ENCODE results near the gene PHC3.
"Not testable (repeated sequence)": the region's sequence is repeated elsewhere in the genome, so short reads cannot be mapped to it uniquely, and the experiment has no call there.

Gene PHC3

GRCh38 chr3:170128977-170129431 lies 52.5 kb downstream of the PHC3 start:
- FAIRE-seq (no peak), DNase-seq (ENCODE audit: low spot score) (peak; percentile 19)

- FAIRE-seq (no peak), DNase-seq (ENCODE audit: low spot score) (no peak)
Observed at GRCh38 chr3:170128259-170128976, 53.1 kb downstream of the PHC3 start.

DNA sequence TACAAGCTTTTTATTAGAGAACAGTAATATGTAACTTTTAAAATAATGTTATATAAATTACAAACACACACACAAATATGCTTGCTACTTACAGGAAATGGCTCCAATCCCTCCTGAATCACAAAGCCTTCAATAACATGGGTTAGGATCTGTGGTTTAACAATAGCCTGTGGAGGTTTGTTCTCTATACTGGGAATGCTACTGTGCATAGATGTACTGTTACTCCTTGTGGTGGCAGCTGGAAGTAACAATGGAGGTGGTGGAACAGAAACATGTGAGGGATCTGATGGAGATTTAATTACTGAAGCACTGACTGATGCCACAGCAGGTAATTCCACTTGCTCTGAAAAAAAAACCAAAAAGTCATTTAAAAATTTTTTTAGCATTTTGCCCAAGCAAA lies 64.4 kb downstream of the PHC3 start:
- no peak for FAIRE-seq
- no peak for DNase-seq (ENCODE audit: low spot score)

- FAIRE-seq = not testable (repeated sequence)
Observed at GRCh38 chr3:170114165-170114564, 67.4 kb downstream of the PHC3 start.

DNA sequence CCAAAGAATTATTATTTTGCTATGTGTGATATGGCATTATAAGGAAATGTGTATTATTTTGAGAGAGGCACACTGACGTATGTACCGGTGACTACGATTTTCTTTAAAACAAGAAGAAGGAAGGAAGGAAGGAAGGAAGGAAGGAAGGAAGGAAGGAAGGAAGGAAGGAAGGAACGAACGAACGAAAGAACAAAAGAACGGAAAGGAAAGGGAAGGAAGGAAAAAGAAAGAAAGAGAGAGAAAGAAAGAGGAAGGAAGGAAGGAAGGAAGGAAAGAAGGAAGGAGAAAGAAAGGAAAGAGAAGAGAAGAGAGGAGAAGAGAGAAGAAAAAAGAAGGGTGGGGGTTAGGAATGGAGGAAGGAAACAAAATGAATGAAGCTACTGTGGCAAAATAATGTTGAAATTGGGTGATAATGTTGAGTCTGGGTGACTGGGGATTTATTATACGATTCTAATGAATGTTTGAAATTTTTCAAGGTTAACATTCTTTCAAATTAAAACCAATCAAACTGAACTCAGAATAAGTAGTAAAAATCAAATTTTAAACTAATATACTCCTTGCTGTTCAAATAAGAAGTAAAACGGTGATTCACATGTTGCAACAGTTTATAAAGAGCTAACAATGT lies 70.3 kb downstream of the PHC3 start:
- DNase-seq (ENCODE audit: low spot score) = no peak
- FAIRE-seq = no peak

More at GRCh38 chr3:170114165-170114564, 67.4 kb downstream of the PHC3 start:
- not testable (repeated sequence) for DNase-seq (ENCODE audit: low spot score)

GRCh38 chr3:170109579-170110293 lies 71.8 kb downstream of the PHC3 start:
- DNase-seq (ENCODE audit: low spot score) = no peak
- FAIRE-seq = no peak

DNA sequence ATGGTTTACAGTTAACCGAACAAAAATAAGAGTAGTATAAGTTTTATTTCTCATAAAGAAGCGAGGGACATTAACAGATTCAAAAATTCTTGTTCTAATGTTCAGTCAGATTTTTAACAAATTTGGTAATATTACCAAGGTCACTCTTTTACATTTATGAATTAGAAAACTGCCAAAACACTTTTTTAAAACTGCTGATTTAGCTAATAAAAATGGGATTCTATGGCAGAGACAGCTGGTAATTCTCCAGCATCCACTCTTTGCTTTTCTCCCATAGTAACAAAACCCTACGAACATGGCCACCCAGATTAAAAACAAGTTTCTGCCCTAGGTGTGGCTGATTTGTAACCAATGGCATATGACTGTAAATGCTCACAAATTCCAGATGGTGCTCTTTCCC lies 72.6 kb downstream of the PHC3 start:
- FAIRE-seq = no peak

DNA sequence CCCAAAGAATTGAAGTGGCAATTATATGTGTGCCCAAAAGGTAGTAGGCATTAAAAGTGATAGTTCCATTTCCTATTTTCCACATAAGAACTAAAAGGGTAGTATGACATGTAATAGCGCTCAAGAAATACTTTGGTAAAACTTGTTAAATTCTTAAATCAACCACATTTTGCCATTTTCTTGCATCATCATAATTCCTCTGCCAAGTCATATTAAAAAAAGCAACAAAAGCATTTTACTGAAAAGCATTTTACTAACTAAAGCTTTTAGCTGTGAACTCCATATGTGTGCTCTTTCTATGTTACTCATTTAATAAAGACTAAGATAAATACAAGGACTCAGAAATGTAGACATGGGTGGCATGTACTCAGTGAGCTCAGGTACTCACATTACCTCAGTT lies 73.6 kb downstream of the PHC3 start:
- DNase-seq (ENCODE audit: low spot score) (no peak), FAIRE-seq (no peak)

More for the DNA sequence above, 72.6 kb downstream of the PHC3 start:
- no peak for DNase-seq (ENCODE audit: low spot score)

GRCh38 chr3:170102431-170102830 lies 79.1 kb downstream of the PHC3 start:
- no peak for DNase-seq (ENCODE audit: low spot score)
- no peak for FAIRE-seq

DNA sequence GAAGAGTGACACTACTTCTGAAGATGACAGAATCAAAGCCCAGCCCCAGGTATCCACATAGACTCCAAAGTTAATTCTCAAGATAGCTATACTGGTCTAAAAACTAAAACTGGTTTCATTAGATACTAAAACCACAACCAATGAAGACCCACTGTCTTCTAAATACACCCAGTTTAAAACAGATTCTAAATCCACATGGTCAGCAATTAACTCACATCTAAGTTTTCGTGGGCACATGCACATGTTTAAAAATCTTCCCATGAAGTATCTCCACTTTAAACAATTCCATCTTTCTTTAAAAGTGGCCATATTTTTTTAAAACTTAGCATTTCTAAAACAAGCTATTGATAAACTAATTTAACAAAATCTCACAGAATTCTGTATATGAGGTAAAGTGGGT lies 80.6 kb downstream of the PHC3 start:
- FAIRE-seq (no peak), DNase-seq (ENCODE audit: low spot score) (no peak)

DNA sequence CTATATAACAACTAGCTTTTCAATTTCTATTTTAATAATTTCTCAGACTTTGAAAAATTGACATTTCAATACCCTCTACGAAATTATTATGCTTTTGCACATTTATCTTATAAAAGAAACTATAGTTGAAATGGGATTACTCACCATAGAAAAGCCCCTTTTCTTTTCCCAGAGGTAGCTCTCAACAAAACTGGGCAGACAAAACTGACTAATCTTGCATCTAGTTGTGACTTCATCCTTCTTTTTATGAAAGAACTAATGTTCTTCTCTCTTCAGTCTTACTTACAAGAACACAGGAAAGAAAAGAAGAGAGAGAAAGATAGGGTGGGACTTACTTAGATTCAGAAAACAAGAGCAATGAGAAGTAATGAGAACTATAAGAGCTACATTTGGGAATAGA lies 82.8 kb downstream of the PHC3 start:
- FAIRE-seq = no peak
- DNase-seq (ENCODE audit: low spot score) = no peak

DNA sequence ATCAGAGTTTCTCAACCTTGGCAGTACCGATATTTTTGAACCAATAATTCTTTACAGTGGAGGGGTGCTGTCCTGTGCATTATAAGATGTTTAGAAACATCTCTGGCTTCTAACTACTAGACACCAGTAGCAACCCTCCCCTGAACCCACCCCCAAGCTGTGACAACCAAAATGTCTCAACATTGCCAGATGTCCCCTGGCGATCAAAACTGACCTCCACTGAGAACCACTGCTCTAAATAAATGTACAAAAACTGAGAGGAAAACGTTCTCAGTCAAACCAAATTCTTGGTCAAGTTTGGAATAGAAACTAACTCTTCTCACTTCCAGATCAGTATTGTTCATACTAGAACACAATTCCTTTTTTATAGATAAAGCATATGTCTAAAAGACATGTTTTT lies 85.2 kb downstream of the PHC3 start:
- FAIRE-seq = no peak

DNA sequence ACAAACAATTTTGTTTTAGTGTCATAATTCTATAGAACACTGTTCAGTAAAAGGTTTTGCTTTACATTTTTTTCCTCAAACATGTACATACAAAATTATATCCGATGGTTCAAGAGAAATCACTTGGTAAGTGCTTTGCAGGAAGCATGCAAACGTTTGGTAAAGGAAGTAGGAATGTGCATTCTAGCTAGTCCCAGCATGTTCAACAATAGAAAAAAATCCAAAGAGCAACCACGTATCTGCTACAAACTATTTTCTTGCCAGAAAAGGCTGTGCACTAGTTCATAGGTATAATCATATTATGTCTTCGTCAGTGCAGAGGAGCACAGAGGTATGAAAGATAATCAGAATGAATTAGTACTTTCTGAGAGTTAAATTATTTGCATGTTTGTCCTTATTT lies 85.8 kb downstream of the PHC3 start:
- FAIRE-seq = no peak
- DNase-seq (ENCODE audit: low spot score) = no peak

More for the DNA sequence above, 85.2 kb downstream of the PHC3 start:
- no peak for DNase-seq (ENCODE audit: low spot score)

GRCh38 chr3:170092907-170093306 lies 88.6 kb downstream of the PHC3 start:
- FAIRE-seq (no peak), DNase-seq (ENCODE audit: low spot score) (no peak)

DNA sequence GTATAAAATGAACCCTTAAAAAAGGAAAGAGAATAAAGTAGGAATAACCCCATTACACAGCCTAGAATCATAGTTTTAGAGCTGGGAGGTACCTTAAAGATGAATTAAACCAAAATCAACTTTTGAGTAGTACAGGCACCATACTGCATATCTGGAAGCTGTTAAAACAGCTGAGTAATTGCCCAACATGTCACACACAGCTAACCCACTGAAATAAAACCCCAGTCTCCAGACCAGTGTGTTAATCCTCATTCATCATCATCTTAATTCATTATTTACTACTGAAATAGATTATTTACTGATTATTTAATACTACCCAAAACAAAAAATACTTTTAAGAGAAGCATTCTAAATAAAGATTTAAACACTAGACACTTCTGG lies 90.9 kb downstream of the PHC3 start:
- FAIRE-seq (no peak), DNase-seq (ENCODE audit: low spot score) (no peak)

DNA sequence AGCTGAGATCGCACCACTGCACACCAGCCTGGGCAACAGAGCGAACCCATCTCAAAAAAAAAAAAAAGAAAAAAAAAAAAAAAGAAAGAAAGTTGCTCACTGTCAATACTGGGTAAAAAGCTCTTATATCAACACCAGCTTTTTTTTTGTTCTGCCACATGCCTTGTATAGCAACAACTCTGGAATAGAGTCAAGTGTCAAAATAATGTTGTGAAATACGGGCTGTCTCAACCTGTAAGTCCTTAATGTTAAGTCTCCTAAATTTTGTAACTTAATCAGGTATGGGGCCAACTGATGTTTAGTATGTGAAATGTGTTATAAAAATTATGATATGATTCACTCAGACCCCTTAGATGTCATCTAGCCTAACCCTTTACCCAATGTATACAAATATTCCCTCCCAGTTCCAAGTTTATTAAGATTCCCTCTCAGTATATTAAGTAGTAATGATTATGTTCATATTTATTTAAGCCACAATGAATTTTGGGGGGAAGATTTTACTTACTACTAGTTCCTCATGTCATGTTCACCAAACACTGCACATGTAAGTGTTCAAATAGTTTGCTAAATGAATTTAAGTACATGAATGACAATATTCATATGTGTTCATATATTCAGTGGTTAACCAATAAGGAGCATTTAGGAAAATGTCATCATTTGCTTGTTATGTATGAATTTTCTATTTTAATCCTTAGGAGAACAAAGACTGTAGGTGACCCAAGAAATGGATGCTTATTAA lies 91.5 kb downstream of the PHC3 start:
- FAIRE-seq (no peak), DNase-seq (ENCODE audit: low spot score) (no peak)

GRCh38 chr3:170085396-170085795 lies 96.1 kb downstream of the PHC3 start:
- FAIRE-seq (no peak), DNase-seq (ENCODE audit: low spot score) (no peak)

- DNase-seq (ENCODE audit: low spot score) = no peak
- no peak for FAIRE-seq
Observed at GRCh38 chr3:170083343-170083742, 98.2 kb downstream of the PHC3 start.

- FAIRE-seq (no peak), DNase-seq (ENCODE audit: low spot score) (no peak)
Observed at GRCh38 chr3:170081079-170081741, 100.3 kb downstream of the PHC3 start.

DNA sequence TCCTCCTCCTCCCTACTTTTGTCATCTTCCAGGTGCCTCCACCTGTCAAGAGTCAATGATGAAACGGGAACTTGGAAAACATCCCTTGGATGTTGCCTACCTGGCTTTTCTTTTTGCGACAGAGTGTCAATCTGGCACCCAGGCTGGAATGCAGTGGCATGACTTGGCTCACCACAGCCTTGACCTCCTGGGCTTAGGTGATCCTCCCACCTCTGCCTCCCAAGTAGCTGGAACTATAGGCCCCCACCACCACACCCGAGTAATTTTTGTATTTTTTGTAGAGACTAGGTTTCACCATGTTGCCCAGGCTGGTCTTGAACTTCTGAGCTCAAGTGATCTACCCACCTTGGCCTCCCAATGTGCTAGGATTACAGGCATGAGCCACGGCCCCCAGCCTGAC lies 100.9 kb downstream of the PHC3 start:
- DNase-seq (ENCODE audit: low spot score) (no peak), FAIRE-seq (peak; percentile 52)

DNA sequence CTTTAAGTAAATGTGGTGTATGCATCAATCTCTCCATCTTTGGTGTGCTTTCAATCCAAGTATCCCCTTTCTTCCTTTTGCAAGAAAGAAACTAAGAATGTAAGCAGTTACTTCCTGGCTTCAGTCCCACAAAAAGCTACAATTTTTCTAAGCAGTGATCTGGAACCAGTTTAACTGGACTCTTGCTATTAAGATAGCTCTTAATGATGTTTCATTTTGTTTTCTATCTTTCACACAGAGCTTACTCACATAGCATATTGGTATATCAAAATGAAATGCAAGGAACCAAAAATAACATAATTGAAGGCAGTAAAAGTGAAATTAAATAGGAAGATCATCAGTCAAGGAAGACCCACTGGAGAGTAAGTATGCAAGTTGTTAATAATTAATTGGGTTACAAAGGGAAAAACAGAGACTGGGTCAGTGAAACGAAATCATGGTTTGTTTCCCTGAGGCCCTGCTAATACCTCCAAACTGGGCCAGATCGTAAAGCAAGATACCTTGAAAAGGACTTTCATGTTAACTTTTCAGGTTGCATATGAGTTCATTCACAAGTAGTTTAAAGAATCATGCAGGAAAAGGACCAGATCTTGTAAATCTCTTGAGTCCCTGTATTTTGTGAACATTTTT lies 101.9 kb downstream of the PHC3 start:
- DNase-seq (ENCODE audit: low spot score) (peak; percentile 50), FAIRE-seq (peak; percentile 88)
